ENCODE measurements around the gene PRR15. TPM values are rescaled to one million over a fixed set of nuclear protein-coding genes. Genes with fewer than 3 reads are reported as not detected.

PRR15 gene
- total RNA-seq, 2 donors from 2014 or later: 2.3 to 4.7 TPM

DNA sequence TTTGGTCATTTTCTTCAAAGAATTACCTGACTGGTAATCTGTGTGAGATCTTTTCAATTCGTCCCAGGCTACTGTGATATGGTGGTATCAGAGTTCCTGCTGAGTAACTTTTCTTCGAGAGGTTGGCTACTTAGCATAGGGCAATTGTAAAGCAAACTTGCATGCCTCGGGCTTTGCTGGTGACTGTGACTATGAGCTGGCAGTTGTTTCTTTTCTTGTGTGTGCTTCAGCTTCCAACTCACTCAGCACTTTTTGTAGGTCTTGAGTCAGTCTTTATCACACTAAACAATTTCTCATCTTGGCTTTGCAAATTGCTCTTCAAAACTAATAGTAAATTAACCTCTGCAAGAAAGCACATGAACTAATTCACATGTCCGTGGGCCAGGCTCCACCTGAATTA lies 44.3 kb downstream of the PRR15 start:
- intact Hi-C loops (cut with DNase I): no loop called here
- no peak for DNase-seq
- no peak overlapping the region for H3K4me3 ChIP-seq
- H3K36me3 ChIP-seq (replicated peaks in 1 of 2; ENCODE audit: insufficient read depth in 1 of 2, low read depth in 2 of 2): no peaks in the 10 kb centered on the region
- H3K9me3 ChIP-seq: no peaks in the 10 kb centered on the region
- no peak for ATAC-seq
- whole genome bisulfite sequencing, 2 donors: 81 to 88% methylated on average over 4 of the region's 4 CpGs
- peaks cover 11% of the 10 kb centered on the region for H3K4me1 ChIP-seq
- TF ChIP-seq, protein P1, sequence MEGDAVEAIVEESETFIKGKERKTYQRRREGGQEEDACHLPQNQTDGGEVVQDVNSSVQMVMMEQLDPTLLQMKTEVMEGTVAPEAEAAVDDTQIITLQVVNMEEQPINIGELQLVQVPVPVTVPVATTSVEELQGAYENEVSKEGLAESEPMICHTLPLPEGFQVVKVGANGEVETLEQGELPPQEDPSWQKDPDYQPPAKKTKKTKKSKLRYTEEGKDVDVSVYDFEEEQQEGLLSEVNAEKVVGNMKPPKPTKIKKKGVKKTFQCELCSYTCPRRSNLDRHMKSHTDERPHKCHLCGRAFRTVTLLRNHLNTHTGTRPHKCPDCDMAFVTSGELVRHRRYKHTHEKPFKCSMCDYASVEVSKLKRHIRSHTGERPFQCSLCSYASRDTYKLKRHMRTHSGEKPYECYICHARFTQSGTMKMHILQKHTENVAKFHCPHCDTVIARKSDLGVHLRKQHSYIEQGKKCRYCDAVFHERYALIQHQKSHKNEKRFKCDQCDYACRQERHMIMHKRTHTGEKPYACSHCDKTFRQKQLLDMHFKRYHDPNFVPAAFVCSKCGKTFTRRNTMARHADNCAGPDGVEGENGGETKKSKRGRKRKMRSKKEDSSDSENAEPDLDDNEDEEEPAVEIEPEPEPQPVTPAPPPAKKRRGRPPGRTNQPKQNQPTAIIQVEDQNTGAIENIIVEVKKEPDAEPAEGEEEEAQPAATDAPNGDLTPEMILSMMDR (IDR thresholded peaks at IDR 0.05): no peak
- TF ChIP-seq POLR2A (IDR thresholded peaks at IDR 0.05): no peak
- no peak overlapping the region for H3K27ac ChIP-seq
- H3K27me3 ChIP-seq: no peaks in the 10 kb centered on the region

DNA sequence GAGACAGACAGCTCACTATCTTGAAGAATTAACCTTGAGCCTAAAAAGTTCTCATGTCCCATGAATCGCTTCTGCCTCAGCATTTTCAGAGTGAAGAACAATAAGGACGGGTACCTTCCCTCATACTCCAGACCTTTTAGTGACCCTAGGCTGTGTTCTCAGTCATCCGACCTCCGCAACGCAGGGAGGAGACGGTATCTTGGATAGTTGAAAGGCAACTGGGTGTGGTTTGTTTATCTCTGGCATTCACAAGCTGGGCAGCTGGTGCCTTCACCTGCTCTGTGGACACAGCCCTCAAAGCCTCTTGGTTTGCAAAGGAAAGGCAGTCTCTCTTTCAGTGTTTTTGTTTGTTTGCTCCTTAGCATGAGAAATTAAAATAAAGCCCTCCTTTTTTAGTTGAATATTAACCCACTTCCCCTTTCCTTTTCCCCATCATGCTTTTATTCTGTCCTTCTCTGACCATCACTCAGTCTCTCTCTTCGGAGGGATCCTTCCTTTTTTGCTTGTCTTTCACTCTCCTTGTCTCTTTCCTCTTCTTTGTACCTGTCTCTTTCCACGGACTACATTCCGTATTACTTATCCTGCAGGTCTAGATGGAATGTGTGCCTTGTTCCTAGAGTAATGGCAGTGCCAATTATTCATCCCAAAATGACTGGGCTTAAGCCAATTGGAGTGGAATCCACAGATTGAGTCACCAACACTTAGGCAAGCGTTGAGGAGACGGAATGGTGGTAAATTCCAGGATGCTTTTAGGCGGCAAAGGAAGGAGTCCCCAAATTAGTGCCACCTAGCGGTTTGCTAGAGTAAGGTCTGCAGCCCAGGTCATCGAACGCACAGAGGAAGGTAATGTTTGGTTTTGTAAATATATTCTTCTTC lies 45.8 kb downstream of the PRR15 start:
- H3K27ac ChIP-seq: no peak overlapping the region
- no peaks in the 10 kb centered on the region for H3K9me3 ChIP-seq
- H3K36me3 ChIP-seq (replicated peaks in 1 of 2; ENCODE audit: insufficient read depth in 1 of 2, low read depth in 2 of 2): no peaks in the 10 kb centered on the region
- peak; percentile 74 for ATAC-seq
- TF ChIP-seq, protein P1 (IDR thresholded peaks at IDR 0.05): peak; percentile 60 to 78 (median 67)
- TF ChIP-seq POLR2A (IDR thresholded peaks at IDR 0.05): no peak
- WGBS, 2 donors: 22 to 34% methylated on average over 15 of the region's 15 CpGs
- peaks cover 11% of the 10 kb centered on the region for H3K4me1 ChIP-seq
- H3K27me3 ChIP-seq: no peaks in the 10 kb centered on the region
- intact Hi-C loops (cut with DNase I): no loop called here
- H3K4me3 ChIP-seq: no peak overlapping the region
- DNase-seq: peak; percentile 34 to 51 (median 37)

DNA sequence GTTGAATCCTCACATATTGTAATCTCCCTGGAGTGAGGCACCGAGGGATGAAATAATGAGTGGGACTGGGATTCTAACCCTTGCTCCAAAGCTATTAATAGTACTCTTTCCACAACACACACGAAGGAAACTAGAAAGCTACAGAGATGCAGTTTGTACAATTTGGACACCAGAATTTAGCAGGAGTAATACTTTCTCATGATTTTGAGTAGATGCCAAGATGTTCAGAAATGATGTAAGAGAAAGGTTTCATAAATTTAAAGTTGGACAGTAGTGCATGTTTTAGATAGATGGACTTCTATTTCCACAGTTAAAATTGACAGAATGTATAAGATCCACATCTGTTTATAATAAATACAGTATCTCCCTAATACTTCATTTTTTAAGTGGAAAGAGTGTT lies 46.5 kb downstream of the PRR15 start:
- Histone ChIP-seq H3K9me3 (no peaks in the 10 kb centered on the region), H3K4me1 (peaks cover 11% of the 10 kb centered on the region), H3K36me3 (replicated peaks in 1 of 2; ENCODE audit: insufficient read depth in 1 of 2, low read depth in 2 of 2) (no peaks in the 10 kb centered on the region), H3K27me3 (no peaks in the 10 kb centered on the region), H3K27ac (no peak overlapping the region), H3K4me3 (no peak overlapping the region)
- 27 to 32% methylated on average over 2 of the region's 2 CpGs for WGBS, 2 donors
- no peak for ATAC-seq
- intact Hi-C loops (cut with DNase I): no loop called here
- TF ChIP-seq, protein P1 (IDR thresholded peaks at IDR 0.05): no peak
- TF ChIP-seq POLR2A (IDR thresholded peaks at IDR 0.05): no peak
- DNase-seq: no peak

DNA sequence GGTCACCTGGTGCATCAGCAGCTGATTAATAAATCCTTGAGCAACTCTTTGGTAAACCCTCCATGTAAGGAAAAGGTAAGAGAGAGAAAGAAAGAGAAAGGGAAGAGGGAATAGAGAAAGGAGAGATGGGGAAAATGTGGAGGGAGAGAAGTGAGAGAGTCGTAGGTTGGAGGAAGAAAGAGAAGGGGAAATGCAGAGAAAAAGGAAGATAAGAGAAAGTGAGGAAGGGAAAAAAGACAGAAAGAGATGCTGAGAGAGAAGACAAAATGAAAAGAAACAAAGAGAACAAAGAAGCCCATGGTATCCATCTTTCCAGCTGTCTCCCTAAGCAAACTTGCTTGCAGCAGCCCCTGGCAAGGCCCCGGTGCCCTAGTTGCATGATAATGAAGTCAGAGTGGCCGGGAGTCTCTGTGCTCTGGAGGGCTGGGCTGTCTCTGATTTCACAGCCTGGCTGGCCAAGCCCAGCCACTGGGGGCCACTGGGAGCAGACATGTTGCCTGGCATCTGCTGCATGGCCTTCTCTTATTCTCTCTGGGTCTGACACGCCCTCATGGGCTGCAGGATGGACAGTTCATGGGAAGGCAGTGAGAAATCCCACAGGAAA lies 48.4 kb downstream of the PRR15 start:
- DNase-seq (no peak), ATAC-seq (no peak)
- H3K36me3 ChIP-seq (replicated peaks in 1 of 2; ENCODE audit: insufficient read depth in 1 of 2, low read depth in 2 of 2): no peaks in the 10 kb centered on the region
- TF ChIP-seq POLR2A (IDR thresholded peaks at IDR 0.05): no peak
- TF ChIP-seq, protein P1 (IDR thresholded peaks at IDR 0.05): no peak
- no peak overlapping the region for H3K4me3 ChIP-seq
- no peaks in the 10 kb centered on the region for H3K9me3 ChIP-seq
- H3K27me3 ChIP-seq: no peaks in the 10 kb centered on the region
- 72 to 88% methylated on average over 4 of the region's 4 CpGs for WGBS, 2 donors
- intact Hi-C loops (cut with DNase I): no loop called here
- peaks cover 11% of the 10 kb centered on the region for H3K4me1 ChIP-seq
- no peak overlapping the region for H3K27ac ChIP-seq
